ENCODE measurements around the gene VIPR2.

DNA sequence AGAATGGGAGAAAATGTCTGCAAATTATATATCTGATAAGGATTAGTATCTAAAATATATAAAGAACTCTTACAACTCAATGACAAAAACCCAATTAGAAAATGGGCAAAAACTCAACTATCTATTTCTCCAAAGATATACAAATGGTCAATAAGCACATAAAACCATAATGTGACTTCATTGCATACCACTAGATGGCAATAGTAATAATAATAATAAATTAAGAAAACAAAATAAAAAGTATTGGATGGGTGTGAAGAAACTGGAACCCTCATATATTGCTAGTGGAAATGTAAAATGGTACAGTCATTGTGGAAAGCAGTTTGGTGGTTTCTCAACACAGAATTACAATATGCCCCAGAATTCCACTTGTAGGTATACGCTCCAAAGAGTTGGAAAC is 98.8 kb downstream of the VIPR2 start:
- TF ChIP-seq, protein P1, sequence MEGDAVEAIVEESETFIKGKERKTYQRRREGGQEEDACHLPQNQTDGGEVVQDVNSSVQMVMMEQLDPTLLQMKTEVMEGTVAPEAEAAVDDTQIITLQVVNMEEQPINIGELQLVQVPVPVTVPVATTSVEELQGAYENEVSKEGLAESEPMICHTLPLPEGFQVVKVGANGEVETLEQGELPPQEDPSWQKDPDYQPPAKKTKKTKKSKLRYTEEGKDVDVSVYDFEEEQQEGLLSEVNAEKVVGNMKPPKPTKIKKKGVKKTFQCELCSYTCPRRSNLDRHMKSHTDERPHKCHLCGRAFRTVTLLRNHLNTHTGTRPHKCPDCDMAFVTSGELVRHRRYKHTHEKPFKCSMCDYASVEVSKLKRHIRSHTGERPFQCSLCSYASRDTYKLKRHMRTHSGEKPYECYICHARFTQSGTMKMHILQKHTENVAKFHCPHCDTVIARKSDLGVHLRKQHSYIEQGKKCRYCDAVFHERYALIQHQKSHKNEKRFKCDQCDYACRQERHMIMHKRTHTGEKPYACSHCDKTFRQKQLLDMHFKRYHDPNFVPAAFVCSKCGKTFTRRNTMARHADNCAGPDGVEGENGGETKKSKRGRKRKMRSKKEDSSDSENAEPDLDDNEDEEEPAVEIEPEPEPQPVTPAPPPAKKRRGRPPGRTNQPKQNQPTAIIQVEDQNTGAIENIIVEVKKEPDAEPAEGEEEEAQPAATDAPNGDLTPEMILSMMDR (IDR thresholded peaks at IDR 0.05 in 8 of 11, conservative IDR thresholded peaks at IDR 0.05 in 3 of 11): no peak
- TF ChIP-seq POLR2A (IDR thresholded peaks at IDR 0.05): no peak
